UCSD-AML1 (cell line): ENCODE data around the gene GPD1.

Experiments
- DNase-seq: peaks from one replicate; lab custom pipeline; 2025; ENCODE audit not compliant: unreplicated experiment; lab: John Stamatoyannopoulos, UW

Gene GPD1

GRCh38 chr12:50099302-50100008 lies 4.4 kb upstream of the GPD1 start:
- no peak for DNase-seq

DNA sequence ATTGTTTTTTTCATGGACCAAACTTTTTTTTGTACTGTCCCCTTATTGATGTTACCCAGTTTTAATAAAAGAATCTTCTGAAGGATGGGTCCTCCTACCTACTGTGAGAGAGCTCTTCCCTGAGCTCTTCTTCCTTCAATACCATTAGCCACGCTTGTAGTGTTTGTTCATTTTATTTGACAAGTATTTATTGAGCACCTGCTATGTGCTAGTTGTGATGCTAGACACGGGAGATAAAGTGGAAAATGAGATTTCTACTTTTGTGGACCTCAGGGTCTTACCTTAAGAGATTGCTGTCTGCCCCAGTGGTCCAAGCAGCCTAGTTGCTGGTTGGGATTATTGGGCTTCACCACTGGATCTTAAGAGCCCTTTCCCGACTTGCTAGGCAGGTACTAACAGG lies 3.2 kb upstream of the GPD1 start:
- no peak for DNase-seq

DNA sequence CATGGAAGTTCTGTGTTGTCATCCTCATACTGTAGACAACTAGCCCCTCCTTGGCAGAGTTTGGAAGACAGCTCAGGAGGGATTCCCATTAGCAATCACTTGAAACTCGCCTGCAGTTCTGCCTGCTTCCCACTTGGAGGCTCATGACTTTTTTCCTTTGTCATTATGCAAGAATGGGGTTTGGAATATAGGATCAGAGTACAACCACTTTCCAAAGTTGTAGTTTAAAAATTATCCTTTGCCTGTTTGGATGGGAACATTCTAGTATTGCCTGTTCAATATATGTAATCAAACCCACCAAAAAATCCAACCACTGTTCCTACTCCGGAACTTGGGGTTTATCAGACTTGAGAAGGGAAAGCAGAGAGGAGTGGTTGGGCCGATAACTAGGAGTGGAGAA lies 2.1 kb upstream of the GPD1 start:
- DNase-seq, result no peak

GRCh38 chr12:50102131-50102531 lies 1.7 kb upstream of the GPD1 start:
- no peak for DNase-seq

DNA sequence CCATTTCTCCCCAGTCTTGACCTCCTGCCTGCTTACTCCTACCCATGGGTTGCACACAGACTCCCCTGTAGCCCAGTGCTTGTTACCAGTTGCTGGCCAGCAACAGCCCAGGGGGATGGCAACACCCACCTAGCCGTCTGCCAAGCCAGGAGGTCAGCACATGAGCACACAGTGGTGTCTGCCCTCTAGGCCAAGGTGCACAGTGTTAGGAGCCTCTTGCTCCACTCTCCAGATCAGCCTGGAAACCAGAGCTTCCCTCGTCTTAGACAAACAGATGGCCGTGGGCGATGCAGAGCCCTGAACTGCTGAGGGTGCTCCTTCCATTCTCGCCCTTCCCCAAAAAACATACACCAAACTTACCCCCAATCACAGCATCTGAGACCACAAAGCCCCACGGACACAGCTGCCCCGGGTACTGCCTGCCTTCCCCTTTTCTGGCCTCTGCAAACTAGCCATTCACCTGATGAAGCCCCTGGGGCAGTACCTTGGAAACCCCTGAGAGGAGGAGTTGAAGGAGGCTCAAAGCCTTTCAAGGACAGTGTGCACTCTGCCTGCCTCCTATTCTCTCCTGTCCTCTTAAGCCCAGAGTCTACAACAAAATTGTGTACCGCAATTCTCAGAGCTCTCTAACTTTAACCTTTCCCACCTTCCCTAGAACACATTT lies 1.0 kb upstream of the GPD1 start:
- DNase-seq, result no peak

GRCh38 chr12:50103351-50103750 lies 457 bp upstream of the GPD1 start:
- DNase-seq, result no peak

- DNase-seq, result no peak
Measured at GRCh38 chr12:50104417-50105366, 884 bp downstream of the GPD1 start.

- DNase-seq, result no peak
Measured at GRCh38 chr12:50105913-50106450, 2.2 kb downstream of the GPD1 start.

GRCh38 chr12:50106907-50107306 lies 3.1 kb downstream of the GPD1 start:
- DNase-seq, result no peak

DNA sequence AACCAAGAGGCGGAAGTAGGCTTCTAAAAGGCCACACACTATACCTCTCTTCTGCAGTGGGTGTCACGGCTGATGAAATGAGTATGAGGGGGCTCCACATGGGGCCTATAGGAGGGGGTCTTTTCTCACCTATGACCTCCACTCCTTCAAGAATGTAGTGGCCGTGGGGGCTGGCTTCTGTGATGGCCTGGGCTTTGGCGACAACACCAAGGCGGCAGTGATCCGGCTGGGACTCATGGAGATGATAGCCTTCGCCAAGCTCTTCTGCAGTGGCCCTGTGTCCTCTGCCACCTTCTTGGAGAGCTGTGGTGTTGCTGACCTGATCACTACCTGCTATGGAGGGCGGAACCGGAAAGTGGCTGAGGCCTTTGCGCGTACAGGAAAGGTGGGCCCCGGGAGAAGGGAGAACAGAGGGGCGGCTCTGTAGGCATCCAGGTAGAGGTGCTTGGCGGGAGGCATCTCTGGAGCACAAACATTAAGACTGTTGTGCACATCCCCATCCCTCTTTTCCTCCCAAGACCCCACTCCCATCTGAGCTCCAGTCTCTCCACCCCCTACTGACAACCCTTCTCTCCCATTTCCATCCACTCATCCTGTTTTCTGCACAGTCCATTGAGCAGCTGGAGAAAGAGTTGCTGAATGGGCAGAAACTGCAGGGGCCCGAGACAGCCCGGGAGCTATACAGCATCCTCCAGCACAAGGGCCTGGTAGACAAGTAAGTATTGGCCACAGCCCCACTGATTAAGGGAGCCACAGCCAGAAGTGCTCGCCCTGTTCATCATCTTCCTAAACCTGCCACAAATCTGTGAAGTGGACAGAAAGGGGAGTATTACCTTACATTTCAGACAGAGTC lies 3.8 kb downstream of the GPD1 start:
- no peak for DNase-seq

DNA sequence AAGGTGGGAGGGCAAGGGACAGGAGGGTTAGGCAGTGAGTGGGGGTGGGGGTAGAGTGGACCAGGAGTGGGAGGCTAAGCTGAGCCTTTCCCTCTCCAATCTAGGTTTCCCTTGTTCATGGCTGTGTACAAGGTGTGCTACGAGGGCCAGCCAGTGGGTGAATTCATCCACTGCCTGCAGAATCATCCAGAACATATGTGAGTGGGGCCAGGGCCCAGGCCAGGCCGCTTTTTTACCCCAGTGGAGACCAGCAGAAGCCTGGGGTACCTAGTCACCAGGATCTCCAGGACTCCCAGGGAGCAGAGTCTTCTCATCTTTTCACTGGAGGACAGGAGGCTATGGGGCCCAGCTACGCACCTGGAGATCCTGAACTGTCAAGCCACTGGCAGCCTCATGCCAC lies 5.5 kb downstream of the GPD1 start:
- DNase-seq, result no peak

GRCh38 chr12:50110127-50110761 lies 6.4 kb downstream of the GPD1 start:
- DNase-seq, result peak; percentile 36

DNA sequence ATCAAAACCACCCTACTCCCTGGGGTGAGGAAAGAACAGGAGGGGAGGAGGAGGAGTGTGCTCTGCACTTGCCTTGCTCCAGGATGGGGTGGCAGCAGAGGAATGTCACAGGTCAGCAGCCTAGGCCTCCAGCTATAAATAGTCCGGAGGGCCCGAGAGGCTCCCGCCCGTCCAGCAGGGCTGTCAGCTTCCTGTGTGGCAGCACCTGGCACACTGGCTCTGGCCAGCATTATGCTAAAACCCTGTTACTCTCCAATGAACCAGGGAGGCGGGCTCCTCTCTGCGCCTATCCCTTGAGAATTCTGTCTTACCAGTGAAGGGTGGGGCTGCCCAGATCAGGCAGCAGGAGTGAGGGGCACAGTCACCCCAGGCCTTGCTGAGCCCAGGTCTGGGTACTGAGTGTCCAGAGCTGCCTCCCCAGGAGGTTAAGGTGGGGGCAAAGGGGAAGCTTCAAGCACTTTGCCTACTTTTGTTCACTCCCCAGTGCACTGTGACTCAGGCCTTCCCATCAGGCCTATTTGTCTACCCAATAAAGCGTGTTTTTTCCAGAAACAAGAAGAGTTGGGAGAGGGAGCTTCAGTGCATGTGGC lies 7.0 kb downstream of the GPD1 start:
- DNase-seq, result peak; percentile 44

GRCh38 chr12:50111395-50111692 lies 7.5 kb downstream of the GPD1 start:
- no peak for DNase-seq

DNA sequence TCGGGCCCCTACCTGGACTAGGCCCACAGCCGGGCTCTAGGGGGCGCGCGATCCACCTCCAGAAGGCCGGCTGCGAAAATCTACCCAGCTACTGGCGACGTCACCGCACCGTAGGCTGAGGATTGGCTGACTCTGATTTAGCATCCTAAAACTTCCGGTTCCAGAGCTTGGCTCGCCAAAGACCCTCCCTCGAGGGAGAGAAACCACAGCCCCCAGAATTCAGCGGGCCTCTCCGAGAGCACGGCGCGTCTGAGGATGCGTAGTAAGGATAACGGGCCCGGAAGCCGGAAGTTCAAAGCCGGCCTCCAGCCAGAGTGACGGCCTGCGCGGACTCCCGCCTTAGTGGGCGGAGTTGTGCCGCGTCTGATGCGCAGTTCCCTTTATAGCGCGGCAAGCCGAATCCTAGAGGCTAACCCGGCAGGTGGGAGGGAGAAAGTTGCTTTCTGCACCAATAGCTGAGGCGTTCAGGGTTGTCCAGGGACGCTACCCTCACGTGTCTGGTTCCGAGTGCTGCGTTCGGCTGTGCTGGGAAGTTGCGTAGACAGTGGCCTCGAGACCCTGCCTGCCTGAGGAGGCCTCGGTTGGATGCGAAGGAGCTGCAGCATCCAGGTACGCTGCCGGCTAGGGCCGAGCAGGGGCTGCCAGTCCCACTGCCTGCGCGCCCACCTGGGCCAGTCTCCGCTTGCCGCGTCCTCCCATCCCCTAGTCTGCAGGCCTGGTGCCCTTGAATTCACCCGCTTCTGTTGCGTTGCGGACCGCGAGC lies 8.1 kb downstream of the GPD1 start, which contains the start of gene COX14:
Gene COX14, plus strand, starts transcription at position 544 of the 763 bp plus-strand sequence. CDS start 7,808 bp downstream, outside the sequence.
- DNase-seq, result peak; percentile 99

DNA sequence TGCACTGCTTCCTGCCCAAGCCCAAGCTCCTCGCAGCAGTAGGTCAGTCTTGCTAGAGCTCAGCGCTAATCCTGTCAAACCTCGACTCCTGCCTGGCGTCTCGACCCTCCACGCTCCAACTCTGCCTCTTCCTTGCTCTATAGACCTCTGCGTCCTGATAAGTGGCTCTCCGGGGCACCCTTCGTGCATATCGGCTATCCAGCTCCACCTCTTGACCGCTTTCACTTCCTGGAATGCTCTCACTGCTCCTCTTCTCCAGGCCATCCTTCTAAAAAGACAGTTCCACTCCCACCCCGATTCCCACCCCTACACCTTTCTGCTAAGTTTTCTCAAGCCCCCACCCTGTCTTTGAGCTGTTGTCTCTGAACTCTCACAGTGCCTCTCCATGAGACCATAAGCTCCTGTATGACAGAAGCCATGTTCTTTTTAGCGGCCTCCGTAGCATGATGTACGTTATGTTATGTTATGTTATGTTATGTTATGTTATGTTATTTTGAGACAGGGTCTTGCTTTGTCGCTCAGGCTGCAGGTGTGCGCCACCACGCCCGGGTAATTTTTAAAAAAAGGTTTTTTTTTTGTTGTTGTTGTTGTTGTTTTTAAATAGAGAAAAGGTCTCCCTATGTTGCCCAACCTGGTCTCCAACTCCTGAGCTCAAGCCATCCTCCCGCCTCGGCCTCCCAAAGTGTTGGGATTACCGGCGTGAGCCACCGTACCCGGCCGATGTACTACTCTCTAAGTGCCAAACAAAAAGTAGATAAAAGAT lies 8.8 kb downstream of the GPD1 start:
- DNase-seq, result no peak

DNA sequence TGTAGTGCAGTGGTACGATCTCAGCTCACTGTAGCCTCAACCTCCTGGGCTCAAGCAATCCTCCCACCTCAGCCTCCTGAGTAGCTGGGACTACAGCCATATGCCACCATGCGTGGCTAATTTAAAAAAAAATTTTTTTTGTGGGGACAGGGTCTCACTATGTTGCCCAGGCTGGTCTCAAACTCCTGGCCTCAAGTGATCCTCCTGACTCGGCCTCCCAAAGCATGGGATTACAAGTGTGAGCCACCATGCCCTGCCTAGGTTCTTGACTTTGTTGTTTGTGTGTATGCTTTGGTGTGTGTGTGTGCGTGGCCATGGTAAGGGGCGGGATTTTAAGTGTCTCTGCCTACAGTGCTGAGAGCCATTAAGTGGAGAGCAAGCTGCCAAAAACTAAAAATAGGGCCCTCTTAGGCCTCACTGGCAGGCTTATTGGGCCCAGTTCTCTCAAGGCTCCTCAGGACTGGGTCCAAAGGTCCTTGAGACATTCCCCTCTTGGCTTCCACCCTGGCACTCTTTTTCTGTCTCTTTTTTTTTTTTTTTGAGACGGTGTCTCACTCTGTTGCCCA lies 13.3 kb downstream of the GPD1 start:
- no peak for DNase-seq

- DNase-seq, result no peak
Measured at GRCh38 chr12:50119387-50119786, 15.6 kb downstream of the GPD1 start.
